ENCODE measurements around the gene SH3RF3. TPM values are rescaled to one million over a fixed set of nuclear protein-coding genes. Genes with fewer than 3 reads are reported as not detected.

The SH3RF3 gene
- total RNA-seq, 1 experiment from 2014 or later = not detected

GRCh38 chr2:109514857-109515256 lies 385.9 kb downstream of the SH3RF3 start:
- POLR2A ChIA-PET = no interaction called here
- peaks cover 0 to 5% of the 10 kb centered on the region in 2 experiments; a peak in 1 of 4 replicates for H3K4me1 ChIP-seq (ENCODE audit: control insufficient read depth in 1 of 2, insufficient read depth in 2 of 2, low read length in 2 of 2)
- no peak overlapping the region for H3K4me2 ChIP-seq (ENCODE audit: low read length)
- CTCF ChIA-PET = no interaction called here
- H3K27me3 ChIP-seq (ENCODE audit: insufficient read depth, low read length) = no peaks in the 10 kb centered on the region
- DNase-seq (ENCODE audit: low read depth, low spot score) = no peak
- ATAC-seq = no peak
- intact Hi-C loops (cut with micrococcal nuclease) = loop anchor here (5.0 kb wide), 2 partner anchors 147 to 658 kb away; no protein-coding TSS in a partner anchor
- no peak overlapping the region for H3K27ac ChIP-seq (ENCODE audit: low read depth, low read length)
- no TSS peak for BruUV-seq (replicated peaks)
- no peak overlapping the region for H3K4me3 ChIP-seq (replicated peaks in 1 of 2; ENCODE audit: low read depth in 1 of 2, low read length in 2 of 2)
- H4K20me1 ChIP-seq (ENCODE audit: insufficient read depth) = no peaks in the 10 kb centered on the region
- no peaks in the 10 kb centered on the region for H3K9me3 ChIP-seq (ENCODE audit: control insufficient read depth in 1 of 2, insufficient read depth in 1 of 2, low read depth in 1 of 2, low read length in 2 of 2)
- H3K9me2 ChIP-seq (ENCODE audit: insufficient read depth) = no peaks in the 10 kb centered on the region
- TF ChIP-seq ELF1 (IDR thresholded peaks at IDR 0.05; ENCODE audit: borderline replicate concordance, low read depth) (no peak), SIN3A (IDR thresholded peaks at IDR 0.05; ENCODE audit: low read depth) (no peak), FOSL1 (IDR thresholded peaks at IDR 0.05; ENCODE audit: low read depth) (no peak), ZFX (IDR thresholded peaks at IDR 0.05) (no peak), YY1 (IDR thresholded peaks at IDR 0.05; ENCODE audit: extremely low read depth, insufficient replicate concordance, low read depth, low read length) (no peak), JUND (IDR thresholded peaks at IDR 0.05) (no peak)
- H3K36me3 ChIP-seq (ENCODE audit: control insufficient read depth in 1 of 2, insufficient read depth in 2 of 2, low read length in 2 of 2) = no peaks in the 10 kb centered on the region
- RAD21 ChIA-PET (ENCODE audit: low non-redundant PET in 1 of 2, low total read pairs in 2 of 2, uncharacterized antibody in 2 of 2, unreplicated experiment in 2 of 2) = no interaction called here
- H2AFZ ChIP-seq (ENCODE audit: low read depth, low read length, poor library complexity, severe bottlenecking) = no peak overlapping the region
- no peaks in the 10 kb centered on the region for H3K79me2 ChIP-seq (ENCODE audit: insufficient read depth, low read length)
- no peak overlapping the region for H3K9ac ChIP-seq (ENCODE audit: low read length)

GRCh38 chr2:109516445-109517117 lies 387.6 kb downstream of the SH3RF3 start:
- Histone ChIP-seq H3K4me3 (replicated peaks in 1 of 2; ENCODE audit: low read depth in 1 of 2, low read length in 2 of 2) (no peak overlapping the region), H3K79me2 (ENCODE audit: insufficient read depth, low read length) (no peaks in the 10 kb centered on the region), H4K20me1 (ENCODE audit: insufficient read depth) (no peaks in the 10 kb centered on the region), H3K4me2 (ENCODE audit: low read length) (peak overlapping the region; percentile 35), H3K27ac (ENCODE audit: low read depth, low read length) (no peak overlapping the region), H3K9me2 (ENCODE audit: insufficient read depth) (no peaks in the 10 kb centered on the region), H3K4me1 (ENCODE audit: control insufficient read depth in 1 of 2, insufficient read depth in 2 of 2, low read length in 2 of 2) (peaks cover 0 to 5% of the 10 kb centered on the region in 2 experiments; a peak in 1 of 4 replicates), H3K9ac (ENCODE audit: low read length) (no peak overlapping the region), H3K36me3 (ENCODE audit: control insufficient read depth in 1 of 2, insufficient read depth in 2 of 2, low read length in 2 of 2) (no peaks in the 10 kb centered on the region), H3K9me3 (ENCODE audit: control insufficient read depth in 1 of 2, insufficient read depth in 1 of 2, low read depth in 1 of 2, low read length in 2 of 2) (no peaks in the 10 kb centered on the region), H2AFZ (ENCODE audit: low read depth, low read length, poor library complexity, severe bottlenecking) (peak overlapping the region; percentile 10), H3K27me3 (ENCODE audit: insufficient read depth, low read length) (no peaks in the 10 kb centered on the region)
- BruUV-seq (replicated peaks) = no TSS peak
- POLR2A ChIA-PET = no interaction called here
- DNase-seq (ENCODE audit: low read depth, low spot score) (peak; percentile 33), ATAC-seq (peak; percentile 100)
- intact Hi-C loops (cut with micrococcal nuclease) = loop anchor here (1.0 to 5.0 kb wide), 3 partner anchors 146 to 220 kb away; no protein-coding TSS in a partner anchor
- CTCF ChIA-PET = interaction anchor here (2.8 kb wide), 1 partner anchor 220 kb away, joined by 12 read pairs; no protein-coding TSS in a partner anchor
- RAD21 ChIA-PET (ENCODE audit: low non-redundant PET in 1 of 2, low total read pairs in 2 of 2, uncharacterized antibody in 2 of 2, unreplicated experiment in 2 of 2) = no interaction called here
- TF ChIP-seq CTCF (IDR thresholded peaks at IDR 0.05 in 2 of 3, conservative IDR thresholded peaks at IDR 0.05 in 1 of 3; ENCODE audit: borderline replicate concordance in 1 of 3, insufficient read depth in 1 of 3, low read depth in 2 of 3, low read length in 2 of 3) (peak; percentile 91 to 94 (median 93)), RAD21 (IDR thresholded peaks at IDR 0.05; ENCODE audit: low read depth) (peak; percentile 98), SIN3A (IDR thresholded peaks at IDR 0.05; ENCODE audit: low read depth) (no peak), YY1 (IDR thresholded peaks at IDR 0.05; ENCODE audit: extremely low read depth, insufficient replicate concordance, low read depth, low read length) (peak; percentile 52)

All from HCT116 (cell line).